Upper lobe of left lung (tissue), 4 donors: ENCODE measurements around the gene ZC2HC1C.

Experiments
- CTCF ChIP-seq, 6 experiments: fragments of 450-650 bp in 4 of 6; fragments of 200-600 bp in 2 of 6; sonication (generic) in 2 of 6; IDR thresholded peaks; one replicate each; pipeline ENCODE4 v1.5.1; 2016 to 2019; ENCODE audit warnings: antibody characterized with exemption in 6 of 6
- EP300 ChIP-seq, 4 donors: sonication (generic); formaldehyde crosslinking; IDR thresholded peaks; one replicate each; pipeline ENCODE4 v1.5.1; 2017; ENCODE audit warnings: antibody characterized with exemption in 4 of 4, control low read depth in 2 of 4
- POLR2A ChIP-seq, 4 donors: fragments of 450-650 bp; IDR thresholded peaks; one replicate each; pipeline ENCODE4 v1.5.1; 2016 to 2017; ENCODE audit warnings: antibody characterized with exemption in 4 of 4, mild to moderate bottlenecking in 2 of 4
- POLR2AphosphoS5 ChIP-seq, 2 donors: sonication (generic); formaldehyde crosslinking; IDR thresholded peaks; one replicate each; pipeline ENCODE4 v1.5.1; 2017; ENCODE audit warnings: antibody characterized with exemption in 2 of 2

DNA sequence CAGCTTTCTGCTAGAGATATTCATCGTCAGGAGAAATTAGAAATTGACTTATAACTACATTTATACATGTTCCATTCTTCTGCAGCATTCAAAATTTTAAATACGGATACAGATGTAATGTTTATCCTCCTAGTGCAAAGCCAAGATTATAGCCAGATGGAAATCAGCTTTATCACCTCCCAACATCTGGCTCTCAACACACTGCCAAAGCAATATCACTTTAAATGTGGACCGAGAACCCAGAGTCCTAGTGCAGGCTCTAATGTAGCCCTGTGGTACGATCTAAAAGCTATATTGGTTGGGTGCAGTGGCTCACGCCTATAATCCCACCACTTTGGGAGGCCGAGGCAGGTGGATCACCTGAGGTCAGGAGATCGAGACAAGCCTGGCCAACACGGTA lies 24.7 kb upstream of the ZC2HC1C start:
- TF ChIP-seq POLR2A (IDR thresholded peaks at IDR 0.05): no peak
- TF ChIP-seq CTCF (IDR thresholded peaks at IDR 0.05): no peak
- TF ChIP-seq EP300 (IDR thresholded peaks at IDR 0.05): peak in 1 of 4 donors; percentile 41
- TF ChIP-seq POLR2AphosphoS5 (IDR thresholded peaks at IDR 0.05): peak; percentile 24 to 48
